Gastroesophageal sphincter (tissue), 3 donors: ENCODE results near the gene MOG.

Experiments used
- EP300 ChIP-seq: sonication (generic); formaldehyde crosslinking; IDR thresholded peaks from one replicate; pipeline ENCODE4 v1.6.1; 2017; ENCODE audit warnings: antibody characterized with exemption, mild to moderate bottlenecking
- POLR2A ChIP-seq, 2 donors: fragments of 450-650 bp; IDR thresholded peaks; one replicate each; pipeline ENCODE4 v1.6.1; 2017; ENCODE audit warnings: antibody characterized with exemption in 2 of 2, mild to moderate bottlenecking in 2 of 2, moderate library complexity in 1 of 2
- TF ChIP-seq, protein P1 (sequence below), 4 experiments: fragments of 200-600 bp in 2 of 4; fragments of 450-650 bp in 2 of 4; sonication (generic) in 1 of 4; IDR thresholded peaks; one replicate each; pipeline ENCODE4 v1.5.1; 2017 to 2019; ENCODE audit warnings: antibody characterized with exemption in 4 of 4, mild to moderate bottlenecking in 2 of 4, moderate library complexity in 2 of 4

DNA sequence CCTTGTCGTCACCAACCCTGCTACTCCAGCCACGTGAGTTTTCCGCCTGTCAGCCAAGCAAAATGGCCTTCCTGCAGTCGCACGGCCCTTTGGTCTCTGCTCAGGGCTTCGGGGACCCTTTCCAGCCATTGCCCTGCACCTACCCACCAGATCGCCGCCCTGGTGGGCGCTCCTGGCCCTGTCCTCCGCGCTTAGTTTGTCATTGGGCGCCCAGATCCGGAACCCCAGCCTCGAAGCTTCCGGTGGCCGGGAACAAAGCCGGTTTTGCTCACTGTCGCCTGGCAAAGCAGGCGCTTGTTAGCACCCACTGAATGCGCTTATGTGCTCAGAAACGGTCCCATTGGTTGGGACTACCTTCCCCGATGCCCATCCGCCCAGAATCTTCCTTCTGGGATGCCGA, 23.5 kb downstream of the MOG start:
- TF ChIP-seq, protein P1, sequence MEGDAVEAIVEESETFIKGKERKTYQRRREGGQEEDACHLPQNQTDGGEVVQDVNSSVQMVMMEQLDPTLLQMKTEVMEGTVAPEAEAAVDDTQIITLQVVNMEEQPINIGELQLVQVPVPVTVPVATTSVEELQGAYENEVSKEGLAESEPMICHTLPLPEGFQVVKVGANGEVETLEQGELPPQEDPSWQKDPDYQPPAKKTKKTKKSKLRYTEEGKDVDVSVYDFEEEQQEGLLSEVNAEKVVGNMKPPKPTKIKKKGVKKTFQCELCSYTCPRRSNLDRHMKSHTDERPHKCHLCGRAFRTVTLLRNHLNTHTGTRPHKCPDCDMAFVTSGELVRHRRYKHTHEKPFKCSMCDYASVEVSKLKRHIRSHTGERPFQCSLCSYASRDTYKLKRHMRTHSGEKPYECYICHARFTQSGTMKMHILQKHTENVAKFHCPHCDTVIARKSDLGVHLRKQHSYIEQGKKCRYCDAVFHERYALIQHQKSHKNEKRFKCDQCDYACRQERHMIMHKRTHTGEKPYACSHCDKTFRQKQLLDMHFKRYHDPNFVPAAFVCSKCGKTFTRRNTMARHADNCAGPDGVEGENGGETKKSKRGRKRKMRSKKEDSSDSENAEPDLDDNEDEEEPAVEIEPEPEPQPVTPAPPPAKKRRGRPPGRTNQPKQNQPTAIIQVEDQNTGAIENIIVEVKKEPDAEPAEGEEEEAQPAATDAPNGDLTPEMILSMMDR (IDR thresholded peaks at IDR 0.05): no peak
- TF ChIP-seq EP300 (no peak), POLR2A (IDR thresholded peaks at IDR 0.05) (no peak)
